Natural killer cell (primary cell): Measurements from ENCODE around the gene TNS3. TPM values are rescaled to one million over a fixed set of nuclear protein-coding genes. Genes with fewer than 3 reads are reported as not detected.
A peak's percentile ranks its signal among the peaks of the same experiment; 100 is the strongest.

Experiments
- ATAC-seq, 3 donors: fragments of 150-1000 bp in 2 of 3; fragments of 200-7000 bp in 1 of 3; cut with Tn5 transposase; 1 replicate in 1 of 3; 2 replicates in 2 of 3; pipeline ENCODE4 v1.10.0; 2021; ENCODE audit warnings: mild to moderate bottlenecking in 2 of 3, moderate library complexity in 2 of 3
- DNase-seq, 2 donors: peaks; one replicate each; pipeline versions ENCODE4 v3.0.0 to v3.0.0-alpha.2; 2013 to 2021; ENCODE audit warnings: mixed read lengths in 1 of 2
- H3K27ac ChIP-seq: one replicate; pipeline ENCODE4 v1.5.1; 2013; ENCODE audit warnings: mild to moderate bottlenecking, low read length
- H3K27me3 ChIP-seq: one replicate; pipeline ENCODE4 v1.6.1; 2013; ENCODE audit warnings: low read length; ENCODE audit not compliant: control insufficient read depth, insufficient read depth
- H3K36me3 ChIP-seq: one replicate; pipeline ENCODE4 v1.6.1; 2013; ENCODE audit warnings: low read length; ENCODE audit not compliant: control insufficient read depth, insufficient read depth
- H3K4me1 ChIP-seq: one replicate; pipeline ENCODE4 v1.6.1; 2013; ENCODE audit warnings: low read length; ENCODE audit not compliant: control insufficient read depth, insufficient read depth
- H3K4me3 ChIP-seq: one replicate; pipeline ENCODE4 v1.5.1; 2013; ENCODE audit warnings: low read length
- H3K9me3 ChIP-seq: one replicate; pipeline ENCODE4 v1.6.1; 2013; ENCODE audit warnings: low read length; ENCODE audit not compliant: control insufficient read depth, insufficient read depth
- H3K27ac Mint-ChIP-seq, 2 donors: one replicate each; pipeline ENCODE4 v1.8.0; 2022; ENCODE audit warnings: mild to moderate bottlenecking in 2 of 2, mixed read lengths in 2 of 2, moderate library complexity in 1 of 2
- H3K27me3 Mint-ChIP-seq, 2 donors: one replicate each; pipeline ENCODE4 v1.8.0; 2022; ENCODE audit warnings: low read depth in 2 of 2, mixed read lengths in 2 of 2
- H3K36me3 Mint-ChIP-seq: one replicate; pipeline ENCODE4 v1.8.0; 2022; ENCODE audit warnings: mixed read lengths
- H3K4me1 Mint-ChIP-seq, 2 donors: one replicate each; pipeline ENCODE4 v1.8.0; 2022; ENCODE audit warnings: mixed read lengths in 2 of 2
- H3K4me3 Mint-ChIP-seq: one replicate; pipeline ENCODE4 v1.8.0; 2022; ENCODE audit warnings: mild to moderate bottlenecking, moderate library complexity, mixed read lengths
- H3K9me3 Mint-ChIP-seq, 2 donors: one replicate each; pipeline ENCODE4 v1.8.0; 2022; ENCODE audit warnings: mixed read lengths in 2 of 2
- CTCF ChIP-seq: fragments of 200-600 bp; IDR thresholded peaks from one replicate; pipeline ENCODE4 v1.8.0; 2022; ENCODE audit warnings: antibody characterized with exemption
- WGBS: methylation state at CpG from one replicate; pipeline ENCODE4 v1.1.7; 2013; ENCODE audit warnings: missing lambda C conversion rate; ENCODE audit not compliant: insufficient coverage; 5-methylcytosine and 5-hydroxymethylcytosine counted together
- intact Hi-C: fragments of 100-400 bp; cut with micrococcal nuclease; formaldehyde crosslinking; loops from one replicate; pipeline ENCODE4 v1.14.2; 2022
- total RNA-seq, 4 donors: library from RNA; stranded (reverse); fragments of 120-200 nt in 1 of 4; gene quantifications; one replicate each; pipeline versions ENCODE4 v1.2.3 to v1.2.4, GENCODE V29; 2013 to 2022

TNS3 gene
- total RNA-seq, 3 donors from 2014 or later (not counting 1 experiment from before 2014, with no cell fraction given) = 1.6 to 3.5 (median 2.9) TPM

- no peak for DNase-seq
- Histone ChIP-seq H3K9me3 (no peaks in the 10 kb centered on the region), H3K27ac (no peak overlapping the region), H3K27me3 (no peaks in the 10 kb centered on the region), H3K4me3 (no peak overlapping the region), H3K36me3 (no peaks in the 10 kb centered on the region), H3K4me1 (peaks cover 45% of the 10 kb centered on the region)
- TF ChIP-seq CTCF = no peak
- ATAC-seq = no peak
- H3K27me3 Mint-ChIP-seq = peaks cover 13% of the 10 kb centered on the region in 2 donors
- WGBS = 81% methylated on average over 3 of the region's 4 CpGs
- intact Hi-C loops = no loop called here
- H3K9me3 Mint-ChIP-seq = no peaks in the 10 kb centered on the region
- H3K27ac Mint-ChIP-seq = no peak overlapping the region
- H3K36me3 Mint-ChIP-seq = no peaks in the 10 kb centered on the region
- no peak overlapping the region for H3K4me3 Mint-ChIP-seq
- peaks cover 5 to 8% of the 10 kb centered on the region in 2 donors for H3K4me1 Mint-ChIP-seq
Observed at GRCh38 chr7:47570649-47571050, 11.3 kb downstream of the TNS3 start.

GRCh38 chr7:47568547-47568946 lies 13.4 kb downstream of the TNS3 start:
- Mint-ChIP-seq H3K36me3 (no peaks in the 10 kb centered on the region), H3K27ac (no peak overlapping the region), H3K27me3 (peaks cover 10 to 13% of the 10 kb centered on the region in 2 donors), H3K9me3 (no peaks in the 10 kb centered on the region), H3K4me1 (peaks cover 5 to 8% of the 10 kb centered on the region in 2 donors), H3K4me3 (no peak overlapping the region)
- Histone ChIP-seq H3K9me3 (no peaks in the 10 kb centered on the region), H3K4me1 (peaks cover 41% of the 10 kb centered on the region), H3K27ac (no peak overlapping the region), H3K27me3 (no peaks in the 10 kb centered on the region), H3K4me3 (no peak overlapping the region), H3K36me3 (no peaks in the 10 kb centered on the region)
- DNase-seq (no peak), ATAC-seq (peak in 1 of 3 donors; percentile 30)
- WGBS = 20% methylated on average over 13 of the region's 13 CpGs
- intact Hi-C loops = no loop called here
- TF ChIP-seq CTCF = no peak

GRCh38 chr7:47568056-47568455 lies 13.9 kb downstream of the TNS3 start:
- H3K27me3 ChIP-seq = no peaks in the 10 kb centered on the region
- Mint-ChIP-seq H3K4me3 (no peak overlapping the region), H3K36me3 (no peaks in the 10 kb centered on the region), H3K27me3 (peaks cover 6 to 13% of the 10 kb centered on the region in 2 donors), H3K9me3 (no peaks in the 10 kb centered on the region), H3K4me1 (peaks cover 5 to 8% of the 10 kb centered on the region in 2 donors), H3K27ac (no peak overlapping the region)
- H3K36me3 ChIP-seq = no peaks in the 10 kb centered on the region
- no peak for TF ChIP-seq CTCF
- H3K4me3 ChIP-seq = no peak overlapping the region
- no peak for ATAC-seq
- 82% methylated on average over 7 of the region's 7 CpGs for WGBS
- no peaks in the 10 kb centered on the region for H3K9me3 ChIP-seq
- intact Hi-C loops = no loop called here
- DNase-seq = no peak
- H3K4me1 ChIP-seq = peaks cover 36% of the 10 kb centered on the region
- no peak overlapping the region for H3K27ac ChIP-seq

DNA sequence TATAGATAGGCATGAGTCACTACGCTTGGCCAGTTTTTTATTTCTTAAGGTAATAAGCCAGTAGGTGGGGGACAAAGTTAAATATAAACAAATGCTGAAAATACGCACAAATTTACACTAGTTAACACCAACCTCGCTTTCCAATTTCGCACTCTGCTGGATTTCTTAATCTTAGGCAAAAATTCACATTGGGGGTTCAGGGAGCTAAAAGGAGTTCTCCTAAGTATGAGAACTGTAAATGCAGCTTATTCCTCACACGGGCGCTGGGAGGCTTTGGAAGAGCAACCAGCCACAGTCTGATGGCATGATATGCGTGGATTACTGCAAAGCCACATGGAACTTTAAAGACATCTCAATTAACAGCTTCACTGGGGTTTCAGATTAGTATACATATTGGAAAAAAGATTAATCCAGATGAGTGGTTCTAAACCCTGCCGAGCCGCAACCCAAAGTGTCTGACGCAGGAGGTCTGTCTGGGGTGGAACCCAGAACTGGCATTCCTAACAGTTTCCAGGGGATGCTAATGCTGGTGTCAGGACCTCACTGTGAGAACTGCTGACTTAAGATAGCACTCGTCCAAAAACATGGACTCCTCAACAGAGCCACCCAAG lies 16.2 kb downstream of the TNS3 start:
- no peak for DNase-seq
- 93% methylated on average over 11 of the region's 11 CpGs for WGBS
- no peak for TF ChIP-seq CTCF
- Mint-ChIP-seq H3K4me3 (no peak overlapping the region), H3K4me1 (peaks cover 0 to 1% of the 10 kb centered on the region in 2 donors), H3K27ac (no peak overlapping the region), H3K9me3 (no peaks in the 10 kb centered on the region), H3K27me3 (peaks cover 4 to 5% of the 10 kb centered on the region in 2 donors), H3K36me3 (no peaks in the 10 kb centered on the region)
- Histone ChIP-seq H3K9me3 (no peaks in the 10 kb centered on the region), H3K4me3 (no peak overlapping the region), H3K27ac (no peak overlapping the region), H3K27me3 (no peaks in the 10 kb centered on the region), H3K36me3 (no peaks in the 10 kb centered on the region), H3K4me1 (peaks cover 16% of the 10 kb centered on the region)
- ATAC-seq = no peak
- intact Hi-C loops = no loop called here
